Measurements from ENCODE around the gene AFAP1L1.

Gene AFAP1L1

GRCh38 chr5:149235841-149236240, 35.8 kb upstream of the AFAP1L1 start:
- TF ChIP-seq CTCF (IDR thresholded peaks at IDR 0.05; ENCODE audit: low read depth, low read length), result no peak
- H3K4me3 ChIP-seq (ENCODE audit: low read depth, low read length), result no peak overlapping the region

GRCh38 chr5:149237662-149238061, 34.0 kb upstream of the AFAP1L1 start:
- TF ChIP-seq CTCF (IDR thresholded peaks at IDR 0.05; ENCODE audit: low read depth, low read length), result 0 out of 2 replicates have a peak, but pooled peaks have one; percentile 31
- no peak overlapping the region for H3K4me3 ChIP-seq (ENCODE audit: low read depth, low read length)

- H3K4me3 ChIP-seq (ENCODE audit: low read depth, low read length), result no peak overlapping the region
- TF ChIP-seq CTCF (IDR thresholded peaks at IDR 0.05; ENCODE audit: low read depth, low read length), result no peak
These were observed 33.1 kb upstream of the AFAP1L1 start for GRCh38 chr5:149238540-149238939.

- H3K4me3 ChIP-seq (ENCODE audit: low read depth, low read length), result no peak overlapping the region
- TF ChIP-seq CTCF (IDR thresholded peaks at IDR 0.05; ENCODE audit: low read depth, low read length), result no peak
These were observed 31.7 kb upstream of the AFAP1L1 start for GRCh38 chr5:149239917-149240316.

- no peak for TF ChIP-seq CTCF (IDR thresholded peaks at IDR 0.05; ENCODE audit: low read depth, low read length)
These were observed 31.2 kb upstream of the AFAP1L1 start for GRCh38 chr5:149240354-149240998.

GRCh38 chr5:149242339-149242738, 29.3 kb upstream of the AFAP1L1 start:
- no peak overlapping the region for H3K4me3 ChIP-seq (ENCODE audit: low read depth, low read length)
- no peak for TF ChIP-seq CTCF (IDR thresholded peaks at IDR 0.05; ENCODE audit: low read depth, low read length)

More at GRCh38 chr5:149240354-149240998, 31.2 kb upstream of the AFAP1L1 start:
- no peak overlapping the region for H3K4me3 ChIP-seq (ENCODE audit: low read depth, low read length)

GRCh38 chr5:149246906-149247305, 24.8 kb upstream of the AFAP1L1 start:
- TF ChIP-seq CTCF (IDR thresholded peaks at IDR 0.05; ENCODE audit: low read depth, low read length), result no peak
- H3K4me3 ChIP-seq (ENCODE audit: low read depth, low read length), result no peak overlapping the region
